Ishikawa (cell line): ENCODE results near the gene ARID3A.

ENCODE experiments used
- CEBPB ChIP-seq: IDR thresholded peaks from 2 replicates; pipeline ENCODE4 v1.6.1; 2012
- EP300 ChIP-seq: IDR thresholded peaks from 2 replicates; pipeline ENCODE4 v1.6.1; 2012; ENCODE audit warnings: borderline replicate concordance
- FOXM1 ChIP-seq: IDR thresholded peaks from 2 replicates; pipeline ENCODE4 v1.6.1; 2012; ENCODE audit warnings: low read depth, borderline replicate concordance
- TF ChIP-seq, protein P1 (sequence below): IDR thresholded peaks from 2 replicates; pipeline ENCODE4 v1.6.1; 2012; ENCODE audit warnings: low read depth, mild to moderate bottlenecking
- TF ChIP-seq, protein P2 (sequence below): IDR thresholded peaks from 2 replicates; pipeline ENCODE4 v1.6.1; 2012

- TF ChIP-seq EP300 (no peak), CEBPB (no peak), FOXM1 (no peak)
- TF ChIP-seq, protein P1, sequence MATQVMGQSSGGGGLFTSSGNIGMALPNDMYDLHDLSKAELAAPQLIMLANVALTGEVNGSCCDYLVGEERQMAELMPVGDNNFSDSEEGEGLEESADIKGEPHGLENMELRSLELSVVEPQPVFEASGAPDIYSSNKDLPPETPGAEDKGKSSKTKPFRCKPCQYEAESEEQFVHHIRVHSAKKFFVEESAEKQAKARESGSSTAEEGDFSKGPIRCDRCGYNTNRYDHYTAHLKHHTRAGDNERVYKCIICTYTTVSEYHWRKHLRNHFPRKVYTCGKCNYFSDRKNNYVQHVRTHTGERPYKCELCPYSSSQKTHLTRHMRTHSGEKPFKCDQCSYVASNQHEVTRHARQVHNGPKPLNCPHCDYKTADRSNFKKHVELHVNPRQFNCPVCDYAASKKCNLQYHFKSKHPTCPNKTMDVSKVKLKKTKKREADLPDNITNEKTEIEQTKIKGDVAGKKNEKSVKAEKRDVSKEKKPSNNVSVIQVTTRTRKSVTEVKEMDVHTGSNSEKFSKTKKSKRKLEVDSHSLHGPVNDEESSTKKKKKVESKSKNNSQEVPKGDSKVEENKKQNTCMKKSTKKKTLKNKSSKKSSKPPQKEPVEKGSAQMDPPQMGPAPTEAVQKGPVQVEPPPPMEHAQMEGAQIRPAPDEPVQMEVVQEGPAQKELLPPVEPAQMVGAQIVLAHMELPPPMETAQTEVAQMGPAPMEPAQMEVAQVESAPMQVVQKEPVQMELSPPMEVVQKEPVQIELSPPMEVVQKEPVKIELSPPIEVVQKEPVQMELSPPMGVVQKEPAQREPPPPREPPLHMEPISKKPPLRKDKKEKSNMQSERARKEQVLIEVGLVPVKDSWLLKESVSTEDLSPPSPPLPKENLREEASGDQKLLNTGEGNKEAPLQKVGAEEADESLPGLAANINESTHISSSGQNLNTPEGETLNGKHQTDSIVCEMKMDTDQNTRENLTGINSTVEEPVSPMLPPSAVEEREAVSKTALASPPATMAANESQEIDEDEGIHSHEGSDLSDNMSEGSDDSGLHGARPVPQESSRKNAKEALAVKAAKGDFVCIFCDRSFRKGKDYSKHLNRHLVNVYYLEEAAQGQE, result no peak
- TF ChIP-seq, protein P2, sequence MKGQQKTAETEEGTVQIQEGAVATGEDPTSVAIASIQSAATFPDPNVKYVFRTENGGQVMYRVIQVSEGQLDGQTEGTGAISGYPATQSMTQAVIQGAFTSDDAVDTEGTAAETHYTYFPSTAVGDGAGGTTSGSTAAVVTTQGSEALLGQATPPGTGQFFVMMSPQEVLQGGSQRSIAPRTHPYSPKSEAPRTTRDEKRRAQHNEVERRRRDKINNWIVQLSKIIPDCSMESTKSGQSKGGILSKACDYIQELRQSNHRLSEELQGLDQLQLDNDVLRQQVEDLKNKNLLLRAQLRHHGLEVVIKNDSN, result no peak
Observed at GRCh38 chr19:948842-949496, 23.1 kb downstream of the ARID3A start.
